H1 (cell line): ENCODE results near the gene SLC28A1. TPM values are rescaled to one million over a fixed set of nuclear protein-coding genes. Genes with fewer than 3 reads are reported as not detected.
A peak's percentile ranks its signal among the peaks of the same experiment; 100 is the strongest.

Experiments used
- CTCF ChIA-PET: fragments of 300-600 bp; sonication (Branson Sonifier 250); formaldehyde crosslinking; loops from one replicate; lab custom pipeline; 2021; ENCODE audit not compliant: partially characterized antibody; lab: Charles Lee
- POLR2A ChIA-PET: fragments of 300-600 bp; sonication (Branson Sonifier 250); formaldehyde crosslinking; loops from one replicate; lab custom pipeline; 2021; ENCODE audit warnings: inconsistent platforms; ENCODE audit not compliant: partially characterized antibody; lab: Charles Lee
- DNase-seq, 2 experiments: peaks; one replicate each; pipeline versions ENCODE4 v3.0.0 to v3.0.0-alpha.2; 2010 to 2022; ENCODE audit warnings: low spot score in 2 of 2, low read depth in 1 of 2, mixed read lengths in 1 of 2
- FAIRE-seq: peaks from 2 replicates; lab custom pipeline; 2011; peaks lifted over from hg19 to GRCh38; lab: Jason Lieb, UNC
- H2AFZ ChIP-seq: 2 replicates; pipeline ENCODE4 v1.8.1; 2012; ENCODE audit warnings: low read length, inconsistent platforms
- H2AK5ac ChIP-seq: 2 replicates; pipeline ENCODE4 v1.6.1; 2013; ENCODE audit warnings: low read depth, low read length
- H2BK120ac ChIP-seq: replicated peaks from 2 replicates; pipeline ENCODE3; 2013; ENCODE audit warnings: low read depth, low read length, inconsistent platforms
- H2BK12ac ChIP-seq: 2 replicates; pipeline ENCODE4 v1.6.1; 2013; ENCODE audit warnings: low read depth, low read length
- H2BK15ac ChIP-seq: 2 replicates; pipeline ENCODE4 v1.6.1; 2013; ENCODE audit warnings: low read length
- H2BK20ac ChIP-seq: 2 replicates; pipeline ENCODE4 v1.6.1; 2013; ENCODE audit warnings: low read length
- H2BK5ac ChIP-seq: 2 replicates; pipeline ENCODE4 v1.6.1; 2013; ENCODE audit warnings: low read depth, low read length
- H3K14ac ChIP-seq: 2 replicates; pipeline ENCODE4 v1.6.1; 2013; ENCODE audit warnings: inconsistent platforms; ENCODE audit not compliant: insufficient read length
- H3K18ac ChIP-seq: 2 replicates; pipeline ENCODE4 v1.6.1; 2013; ENCODE audit warnings: low read length; ENCODE audit errors: extremely low read depth
- H3K23ac ChIP-seq: 2 replicates; pipeline ENCODE4 v1.6.1; 2013; ENCODE audit warnings: inconsistent platforms; ENCODE audit not compliant: insufficient read length
- H3K23me2 ChIP-seq: 2 replicates; pipeline ENCODE4 v1.6.1; 2013; ENCODE audit warnings: low read depth, low read length
- H3K27ac ChIP-seq: 2 replicates; pipeline ENCODE4 v1.6.1; 2011; ENCODE audit warnings: low read depth, low read length, inconsistent platforms
- H3K27me3 ChIP-seq, 4 experiments: replicated peaks in 1 of 4; 1 replicate in 1 of 4; 2 replicates in 3 of 4; pipeline versions ENCODE4 v1.6.1 to v1.8.1; 2011 to 2013; ENCODE audit warnings: low read length in 3 of 4, mild to moderate bottlenecking in 3 of 4, inconsistent platforms in 2 of 4, mixed read lengths in 2 of 4, moderate library complexity in 1 of 4; ENCODE audit not compliant: control insufficient read depth in 3 of 4, insufficient read depth in 3 of 4; ENCODE audit errors: extremely low read depth in 1 of 4
- H3K36me3 ChIP-seq, 4 experiments: 2 replicates each; pipeline versions ENCODE4 v1.6.1 to v1.8.1; 2011 to 2013; ENCODE audit warnings: mild to moderate bottlenecking in 4 of 4, low read length in 3 of 4, moderate library complexity in 2 of 4, control low read depth in 1 of 4, inconsistent platforms in 1 of 4; ENCODE audit not compliant: insufficient read depth in 4 of 4, control insufficient read depth in 2 of 4
- H3K4ac ChIP-seq: replicated peaks from 2 replicates; pipeline ENCODE3; 2013; ENCODE audit warnings: low read length, low read depth, mixed read lengths, inconsistent platforms; ENCODE audit not compliant: insufficient read length
- H3K4me1 ChIP-seq, 4 experiments: replicated peaks in 1 of 4; 1 replicate in 1 of 4; 2 replicates in 3 of 4; pipeline versions ENCODE4 v1.6.1 to v1.8.1; 2011 to 2013; ENCODE audit warnings: low read length in 3 of 4, inconsistent platforms in 2 of 4, mixed read lengths in 1 of 4; ENCODE audit not compliant: insufficient read depth in 4 of 4, control insufficient read depth in 3 of 4
- H3K4me2 ChIP-seq, 2 experiments: 2 replicates each; pipeline versions ENCODE4 v1.6.1 to v1.8.1; 2011 to 2013; ENCODE audit warnings: low read depth in 2 of 2, low read length in 2 of 2, control low read depth in 1 of 2, inconsistent platforms in 1 of 2, mild to moderate bottlenecking in 1 of 2; ENCODE audit not compliant: insufficient read depth in 1 of 2
- H3K4me3 ChIP-seq, 4 experiments: fragments of 200-600, 300-600 bp in 1 of 4; sonication (generic), shearing (Covaris generic), sonication (Bioruptor Twin) in 1 of 4; 2 replicates each; pipeline versions ENCODE4 v1.5.1 to v1.8.1; 2011 to 2016; ENCODE audit warnings: low read length in 4 of 4, low read depth in 3 of 4, control low read depth in 2 of 4, inconsistent platforms in 2 of 4, mild to moderate bottlenecking in 2 of 4, mixed read lengths in 1 of 4, moderate library complexity in 1 of 4; ENCODE audit not compliant: insufficient read depth in 2 of 4; ENCODE audit errors: extremely low read depth in 1 of 4
- H3K56ac ChIP-seq: replicated peaks from 2 replicates; pipeline ENCODE3; 2013; ENCODE audit warnings: low read depth, mild to moderate bottlenecking, mixed read lengths, low read length, inconsistent platforms; ENCODE audit not compliant: insufficient read length
- H3K79me1 ChIP-seq: 2 replicates; pipeline ENCODE4 v1.6.1; 2013; ENCODE audit warnings: low read depth, low read length, control low read depth
- H3K79me2 ChIP-seq, 2 experiments: 2 replicates each; pipeline versions ENCODE4 v1.6.1 to v1.8.1; 2012 to 2013; ENCODE audit warnings: low read length in 2 of 2, mild to moderate bottlenecking in 2 of 2, inconsistent platforms in 1 of 2; ENCODE audit not compliant: insufficient read depth in 2 of 2, control insufficient read depth in 1 of 2
- H3K9ac ChIP-seq, 4 experiments: replicated peaks in 1 of 4; 1 replicate in 1 of 4; 2 replicates in 3 of 4; pipeline versions ENCODE4 v1.6.1 to v1.8.1; 2011 to 2013; ENCODE audit warnings: low read depth in 3 of 4, low read length in 3 of 4, control low read depth in 2 of 4, mild to moderate bottlenecking in 2 of 4, moderate library complexity in 2 of 4, inconsistent platforms in 1 of 4; ENCODE audit errors: extremely low read depth in 1 of 4
- H3K9me3 ChIP-seq, 2 experiments: 2 replicates each; pipeline versions ENCODE4 v1.6.1 to v1.8.1; 2012 to 2013; ENCODE audit warnings: mild to moderate bottlenecking in 2 of 2, moderate library complexity in 2 of 2, control low read depth in 1 of 2, inconsistent platforms in 1 of 2, low read depth in 1 of 2, low read length in 1 of 2, mixed read lengths in 1 of 2; ENCODE audit not compliant: insufficient read depth in 2 of 2
- H4K20me1 ChIP-seq, 2 experiments: replicated peaks in 1 of 2; 2 replicates each; pipeline versions ENCODE3 to v1.8.1; 2011 to 2013; ENCODE audit warnings: inconsistent platforms in 2 of 2, low read length in 2 of 2, mild to moderate bottlenecking in 1 of 2; ENCODE audit not compliant: insufficient read depth in 2 of 2, control insufficient read depth in 1 of 2
- H4K5ac ChIP-seq: 2 replicates; pipeline ENCODE4 v1.6.1; 2013; ENCODE audit warnings: low read length, low read depth, mixed read lengths, inconsistent platforms; ENCODE audit not compliant: insufficient read length
- H4K8ac ChIP-seq: 2 replicates; pipeline ENCODE4 v1.8.0; 2013; ENCODE audit warnings: mild to moderate bottlenecking, moderate library complexity, low read length, inconsistent platforms; ENCODE audit not compliant: insufficient read depth; ENCODE audit errors: extremely low read depth
- H4K91ac ChIP-seq: replicated peaks from 2 replicates; pipeline ENCODE3; 2013; ENCODE audit warnings: low read length, mixed read lengths, inconsistent platforms; ENCODE audit not compliant: insufficient read length
- CBX8 ChIP-seq: fragments of 300-800, 300-1000 bp; sonication (generic); IDR thresholded peaks from 2 replicates; pipeline ENCODE4 v1.7.1; 2016; ENCODE audit warnings: low read depth, low read length, borderline replicate concordance
- EP300 ChIP-seq, 2 experiments: IDR thresholded peaks; 1 replicate in 1 of 2; 2 replicates in 1 of 2; pipeline ENCODE4 v1.6.1; 2011 to 2012; ENCODE audit warnings: low read depth in 2 of 2, low read length in 2 of 2, mild to moderate bottlenecking in 2 of 2, borderline replicate concordance in 1 of 2, inconsistent platforms in 1 of 2, moderate library complexity in 1 of 2
- KDM1A ChIP-seq: fragments of 200-600, 300-600 bp; sonication (generic); IDR thresholded peaks from 2 replicates; pipeline ENCODE4 v1.7.1; 2016; ENCODE audit warnings: mild to moderate bottlenecking, low read length, borderline replicate concordance
- WGBS, 2 experiments: shearing (Covaris generic) in 1 of 2; methylation state at CpG; one replicate each; pipeline versions ENCODE4 v1.1.6 to v1.1.7; 2013 to 2015; ENCODE audit warnings: low lambda C conversion rate in 2 of 2, mixed read lengths in 2 of 2, inconsistent platforms in 1 of 2, low coverage in 1 of 2, missing lambda C conversion rate in 1 of 2; ENCODE audit not compliant: insufficient replicate concordance in 2 of 2, insufficient coverage in 1 of 2, insufficient read length in 1 of 2; ENCODE audit errors: extremely low coverage in 1 of 2, missing lambda C conversion rate in 1 of 2; 5-methylcytosine and 5-hydroxymethylcytosine counted together
- polyA plus RNA-seq, 7 experiments: library from polyadenylated mRNA; depleted of rRNA in 3 of 7; stranded (reverse) in 5 of 7; unstranded in 2 of 7; fragments of >200 nt in 5 of 7; fragments of 200-250 nt in 2 of 7; gene quantifications; 1 replicate in 5 of 7; 2 replicates in 1 of 7; 4 replicates in 1 of 7; pipeline versions ENCODE4 v1.2.1 to v1.2.3, GENCODE V29; 2011 to 2013; ENCODE audit warnings: missing spikeins in 2 of 7, mixed read lengths in 2 of 7
- total RNA-seq: library from RNA; stranded (reverse); fragmentation: NEBNext Ultra II Directional; extraction: Animal tissue kit (Norgen Biotek cat#: 25700); gene quantifications from 2 replicates; pipeline ENCODE4 v1.2.1, GENCODE V29; 2021

The SLC28A1 gene
- total and polyA plus RNA-seq, 2 of the 8 experiments (the other 6 are each of a cell fraction or from before 2014, with no cell fraction given), result 0.09 TPM; not detected in 1

DNA sequence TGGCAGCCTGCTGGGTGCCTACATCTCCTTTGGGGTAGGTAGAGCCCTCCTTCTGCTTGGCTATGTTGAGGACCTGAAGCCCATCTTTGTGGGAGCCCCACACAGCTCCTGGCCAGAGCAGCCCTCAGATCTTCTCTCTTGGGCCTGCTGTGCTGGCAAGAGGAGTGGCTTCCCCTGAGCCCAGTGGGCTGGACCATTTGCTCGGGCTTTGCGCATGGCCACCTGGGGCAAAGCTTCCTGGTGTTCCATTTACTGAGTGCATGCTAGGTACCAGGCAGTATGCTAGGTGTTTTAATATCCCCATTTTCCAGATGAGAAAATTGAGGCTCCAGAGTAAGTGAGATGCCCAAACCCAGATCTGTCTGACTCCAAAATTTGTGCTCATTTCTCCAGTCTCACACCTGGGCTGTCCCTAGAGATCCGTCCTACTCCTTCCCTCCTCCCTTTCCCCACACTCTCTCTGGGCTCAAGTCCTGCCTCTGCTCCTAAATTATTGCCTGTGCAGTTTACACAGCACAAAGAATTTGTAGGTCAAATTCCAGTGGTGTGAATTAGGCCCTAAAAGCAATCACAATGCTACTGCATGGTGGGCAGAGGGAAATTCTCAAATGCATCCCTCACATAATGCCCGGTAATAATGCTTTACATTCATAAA lies 39.7 kb downstream of the SLC28A1 start:
- Histone ChIP-seq H3K36me3 (no peaks in the 10 kb centered on the region), H4K5ac (no peak overlapping the region), H3K9ac (no peak overlapping the region), H3K79me2 (no peaks in the 10 kb centered on the region), H3K79me1 (no peaks in the 10 kb centered on the region), H3K56ac (no peak overlapping the region), H3K18ac (no peak overlapping the region), H3K27me3 (no peaks in the 10 kb centered on the region), H3K4me2 (no peak overlapping the region), H2AK5ac (no peak overlapping the region), H2BK5ac (no peak overlapping the region), H2AFZ (no peak overlapping the region; the same call in 1 of the 2 replicates), H3K4ac (no peak overlapping the region), H3K4me1 (peaks cover 0 to 2% (median under 1%) of the 10 kb centered on the region in 4 experiments; a peak in 3 of 7 replicates), H3K23me2 (no peaks in the 10 kb centered on the region), H3K23ac (no peak overlapping the region), H2BK15ac (no peak overlapping the region), H4K8ac (peak overlapping the region; percentile 22; the same call in 1 of the 2 replicates), H3K14ac (no peak overlapping the region), H4K20me1 (no peaks in the 10 kb centered on the region), H3K27ac (no peak overlapping the region), H4K91ac (no peak overlapping the region), H2BK120ac (no peak overlapping the region), H2BK20ac (no peak overlapping the region)
- whole genome bisulfite sequencing, 2 experiments, result 86% methylated on average over 4 of the region's 4 CpGs; no CpG with 5 or more reads in 1 of the 2 experiments
- FAIRE-seq, result no peak
- POLR2A ChIA-PET, result no interaction called here
- TF ChIP-seq KDM1A (peak; percentile 73; the same call in 1 of the 2 replicates), CBX8 (no peak), EP300 (IDR thresholded peaks at IDR 0.05; ENCODE audit: borderline replicate concordance in 1 of 2, low read depth in 2 of 2, low read length in 2 of 2) (no peak)
- TF ChIP-seq, all 59 proteins: peak for 1
- Histone ChIP-seq H2BK12ac (no peak overlapping the region), H3K4me3 (no peak overlapping the region), H3K9me3 (no peaks in the 10 kb centered on the region)
- CTCF ChIA-PET, result interaction anchor here (0.7 to 1.1 kb wide), 4 partner anchors 26 to 102 kb away, joined by 3 to 4 read pairs (median 3); no protein-coding TSS in a partner anchor
- no peak for DNase-seq
